Prostate gland (tissue), 2 donors: Measurements from ENCODE around the gene EARS2.

ENCODE experiments used
- CTCF ChIP-seq, 4 experiments: fragments of 200-600 bp in 2 of 4; fragments of 450-650 bp in 2 of 4; sonication (generic) in 2 of 4; IDR thresholded peaks; 1 replicate in 3 of 4; 2 replicates in 1 of 4; pipeline ENCODE4 v1.5.1; 2016 to 2019; ENCODE audit warnings: antibody characterized with exemption in 4 of 4, mild to moderate bottlenecking in 2 of 4, moderate library complexity in 2 of 4
- POLR2AphosphoS5 ChIP-seq: sonication (generic); formaldehyde crosslinking; IDR thresholded peaks from one replicate; pipeline ENCODE4 v1.6.1; 2017; ENCODE audit warnings: antibody characterized with exemption

- no peak for TF ChIP-seq POLR2AphosphoS5
- no peak for TF ChIP-seq CTCF (IDR thresholded peaks at IDR 0.05)
These were observed 38.7 kb downstream of the EARS2 start for GRCh38 chr16:23518435-23518891.
